Tibial nerve (tissue), 4 donors: ENCODE measurements around the gene NEDD4L.

Experiments
- CTCF ChIP-seq, 5 experiments: fragments of 200-600 bp in 3 of 5; fragments of 450-650 bp in 2 of 5; sonication (generic) in 3 of 5; IDR thresholded peaks; one replicate each; pipeline ENCODE4 v1.5.1; 2016 to 2019; ENCODE audit warnings: antibody characterized with exemption in 5 of 5, mild to moderate bottlenecking in 3 of 5, moderate library complexity in 2 of 5
- EP300 ChIP-seq, 2 donors: sonication (generic); formaldehyde crosslinking; IDR thresholded peaks; one replicate each; pipeline ENCODE4 v1.6.1; 2017; ENCODE audit warnings: antibody characterized with exemption in 2 of 2, mild to moderate bottlenecking in 1 of 2
- POLR2A ChIP-seq, 2 donors: fragments of 450-650 bp; IDR thresholded peaks; one replicate each; pipeline ENCODE4 v1.6.1; 2017; ENCODE audit warnings: antibody characterized with exemption in 2 of 2, mild to moderate bottlenecking in 2 of 2, moderate library complexity in 2 of 2

- TF ChIP-seq CTCF (IDR thresholded peaks at IDR 0.05): no peak
- TF ChIP-seq EP300 (IDR thresholded peaks at IDR 0.05): no peak
- TF ChIP-seq POLR2A (IDR thresholded peaks at IDR 0.05): no peak
Observed at GRCh38 chr18:58180172-58180571, 136.1 kb downstream of the NEDD4L start.
